Measurements from ENCODE around the gene CORO1C.
"Not testable (repeated sequence)": the region's sequence is repeated elsewhere in the genome, so short reads cannot be mapped to it uniquely, and the experiment has no call there.

Gene CORO1C

GRCh38 chr12:108731105-108731865 is at the start of gene CORO1C:
Gene CORO1C, minus strand, starts transcription at chr12:108731518. Its CDS starts 30,200 bp downstream, at chr12:108701318.
- DNase-seq, result peak; percentile 87

- DNase-seq, result no peak
Observed at GRCh38 chr12:108779998-108780688, 48.8 kb upstream of the CORO1C start.

- no peak for DNase-seq
Observed at GRCh38 chr12:108778053-108778452, 46.7 kb upstream of the CORO1C start.

- no peak for DNase-seq
Observed at GRCh38 chr12:108777156-108777555, 45.8 kb upstream of the CORO1C start.

- DNase-seq, result peak; percentile 14
Observed at GRCh38 chr12:108773798-108774788, 42.8 kb upstream of the CORO1C start.

- no peak for DNase-seq
Observed at GRCh38 chr12:108772891-108773797, 41.8 kb upstream of the CORO1C start.

- no peak for DNase-seq
Observed at GRCh38 chr12:108772247-108772646, 40.9 kb upstream of the CORO1C start.

GRCh38 chr12:108771835-108772234 is 40.5 kb upstream of the CORO1C start:
- DNase-seq, result not testable (repeated sequence)

- no peak for DNase-seq
Observed at GRCh38 chr12:108770963-108771362, 39.6 kb upstream of the CORO1C start.

- no peak for DNase-seq
Observed at GRCh38 chr12:108770269-108770829, 39.0 kb upstream of the CORO1C start.

- peak; percentile 19 for DNase-seq
Observed at GRCh38 chr12:108768591-108769500, 37.5 kb upstream of the CORO1C start.

GRCh38 chr12:108766294-108766693 is 35.0 kb upstream of the CORO1C start:
- DNase-seq, result no peak

- DNase-seq, result no peak
Observed at GRCh38 chr12:108765289-108765764, 34.0 kb upstream of the CORO1C start.

GRCh38 chr12:108764540-108765288 is 33.4 kb upstream of the CORO1C start:
- no peak for DNase-seq

GRCh38 chr12:108761226-108761625 is 29.9 kb upstream of the CORO1C start:
- no peak for DNase-seq

GRCh38 chr12:108759924-108760323 is 28.6 kb upstream of the CORO1C start:
- no peak for DNase-seq

- no peak for DNase-seq
Observed at GRCh38 chr12:108757856-108758255, 26.5 kb upstream of the CORO1C start.

GRCh38 chr12:108756421-108756820 is 25.1 kb upstream of the CORO1C start:
- DNase-seq, result no peak

- no peak for DNase-seq
Observed at GRCh38 chr12:108755481-108755880, 24.2 kb upstream of the CORO1C start.

GRCh38 chr12:108753976-108754375 is 22.7 kb upstream of the CORO1C start:
- no peak for DNase-seq

Measured in NCI-H1092 treated with DMSO at 0.1 percent for 48 hours (cell line).